ENCODE results near the gene SLC25A13. TPM values are rescaled to one million over a fixed set of nuclear protein-coding genes. Genes with fewer than 3 reads are reported as not detected.

The SLC25A13 gene
- total and polyA plus RNA-seq, 2 donors (not counting 1 experiment from before 2014, with no cell fraction given) = 6.9 to 12.0 TPM

DNA sequence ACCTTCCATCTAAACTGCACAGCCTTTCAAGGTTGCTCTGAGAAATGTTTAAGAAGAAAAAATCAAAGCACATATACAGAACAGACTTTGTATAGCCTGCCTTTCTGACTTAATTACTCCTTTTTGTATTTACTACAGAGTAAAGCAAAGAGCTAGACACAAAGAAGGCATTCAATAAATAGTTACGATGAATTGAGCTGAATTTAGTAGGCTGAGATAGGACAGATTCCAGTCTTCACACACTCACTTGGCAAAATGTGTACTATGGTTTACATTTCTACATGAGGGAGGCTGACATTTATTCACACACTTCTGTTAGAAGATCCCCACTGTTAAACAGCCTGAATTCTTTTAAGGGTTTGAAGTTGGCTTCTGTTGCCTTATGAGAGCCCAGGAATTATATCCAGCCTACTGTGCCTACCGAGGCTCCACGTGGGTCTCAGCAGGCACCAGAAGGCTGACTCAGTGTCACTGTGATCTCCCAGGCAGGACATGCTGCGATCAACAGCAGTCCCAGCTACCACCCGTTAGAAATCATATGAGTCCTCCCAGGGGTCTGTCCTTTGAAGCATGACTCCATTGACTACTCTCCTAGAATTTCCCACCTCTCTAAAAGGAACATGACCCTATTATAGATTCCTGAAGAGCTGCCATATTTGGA, 24.5 kb upstream of the SLC25A13 start:
- Histone ChIP-seq H2AFZ (ENCODE audit: low read length) (no peak overlapping the region), H3K4me1 (ENCODE audit: control insufficient read depth, extremely low read depth, insufficient read depth, low read length) (no peaks in the 10 kb centered on the region), H4K20me1 (ENCODE audit: control insufficient read depth, extremely low read depth, insufficient read depth, low read length) (no peaks in the 10 kb centered on the region), H3K79me2 (ENCODE audit: control insufficient read depth, insufficient read depth, low read length) (no peaks in the 10 kb centered on the region), H3K9me3 (ENCODE audit: control insufficient read depth, insufficient read depth, low read depth, low read length) (no peaks in the 10 kb centered on the region), H3K9ac (ENCODE audit: insufficient read depth, low read length) (no peak overlapping the region), H3K27me3 (ENCODE audit: control insufficient read depth, insufficient read depth, low read length) (no peaks in the 10 kb centered on the region), H3K4me2 (ENCODE audit: extremely low read depth, insufficient read depth, low read length) (no peak overlapping the region), H3K36me3 (ENCODE audit: control insufficient read depth, insufficient read depth, low read length) (no peaks in the 10 kb centered on the region), H3K27ac (ENCODE audit: insufficient read depth, low read length) (no peak overlapping the region), H3K4me3 (replicated peaks in 1 of 4; ENCODE audit: control extremely low read depth in 1 of 4, insufficient read depth in 1 of 4, low read depth in 3 of 4, low read length in 4 of 4) (no peak overlapping the region)
- DNase-seq (ENCODE audit: low read depth in 2 of 2) = no peak
- TF ChIP-seq, protein P1, sequence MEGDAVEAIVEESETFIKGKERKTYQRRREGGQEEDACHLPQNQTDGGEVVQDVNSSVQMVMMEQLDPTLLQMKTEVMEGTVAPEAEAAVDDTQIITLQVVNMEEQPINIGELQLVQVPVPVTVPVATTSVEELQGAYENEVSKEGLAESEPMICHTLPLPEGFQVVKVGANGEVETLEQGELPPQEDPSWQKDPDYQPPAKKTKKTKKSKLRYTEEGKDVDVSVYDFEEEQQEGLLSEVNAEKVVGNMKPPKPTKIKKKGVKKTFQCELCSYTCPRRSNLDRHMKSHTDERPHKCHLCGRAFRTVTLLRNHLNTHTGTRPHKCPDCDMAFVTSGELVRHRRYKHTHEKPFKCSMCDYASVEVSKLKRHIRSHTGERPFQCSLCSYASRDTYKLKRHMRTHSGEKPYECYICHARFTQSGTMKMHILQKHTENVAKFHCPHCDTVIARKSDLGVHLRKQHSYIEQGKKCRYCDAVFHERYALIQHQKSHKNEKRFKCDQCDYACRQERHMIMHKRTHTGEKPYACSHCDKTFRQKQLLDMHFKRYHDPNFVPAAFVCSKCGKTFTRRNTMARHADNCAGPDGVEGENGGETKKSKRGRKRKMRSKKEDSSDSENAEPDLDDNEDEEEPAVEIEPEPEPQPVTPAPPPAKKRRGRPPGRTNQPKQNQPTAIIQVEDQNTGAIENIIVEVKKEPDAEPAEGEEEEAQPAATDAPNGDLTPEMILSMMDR (conservative IDR thresholded peaks at IDR 0.05 in 1 of 2, IDR thresholded peaks at IDR 0.05 in 1 of 2; ENCODE audit: low read depth in 1 of 2, low read length in 2 of 2) = no peak
- no peak for TF ChIP-seq EZH2 (IDR thresholded peaks at IDR 0.05; ENCODE audit: low read length, missing control alignments)

DNA sequence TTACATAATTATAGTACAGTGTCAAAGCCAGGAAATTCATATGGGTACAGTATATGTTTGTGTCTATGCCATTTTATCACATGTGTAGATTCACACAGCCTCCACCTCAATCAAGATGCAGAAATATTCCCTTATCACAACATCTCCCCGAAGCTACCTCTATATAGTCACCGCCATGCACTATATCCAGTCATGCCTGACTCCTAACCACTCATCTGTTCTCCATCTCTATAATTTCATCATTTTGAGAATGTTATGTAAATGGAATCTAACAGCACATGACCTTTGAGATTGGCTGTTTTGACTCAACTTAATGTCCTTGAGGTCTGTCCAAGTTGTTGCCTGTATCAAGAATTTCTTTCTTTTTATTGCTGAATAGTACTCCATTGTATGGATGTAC, 22.3 kb upstream of the SLC25A13 start:
- no peaks in the 10 kb centered on the region for H3K4me1 ChIP-seq (ENCODE audit: control insufficient read depth, extremely low read depth, insufficient read depth, low read length)
- H3K9me3 ChIP-seq (ENCODE audit: control insufficient read depth, insufficient read depth, low read depth, low read length) = no peaks in the 10 kb centered on the region
- no peak overlapping the region for H2AFZ ChIP-seq (ENCODE audit: low read length)
- DNase-seq (ENCODE audit: low read depth in 2 of 2) = no peak
- no peak overlapping the region for H3K4me3 ChIP-seq (replicated peaks in 1 of 4; ENCODE audit: control extremely low read depth in 1 of 4, insufficient read depth in 1 of 4, low read depth in 3 of 4, low read length in 4 of 4)
- no peak for TF ChIP-seq EZH2 (IDR thresholded peaks at IDR 0.05; ENCODE audit: low read length, missing control alignments)
- TF ChIP-seq, protein P1 (conservative IDR thresholded peaks at IDR 0.05 in 1 of 2, IDR thresholded peaks at IDR 0.05 in 1 of 2; ENCODE audit: low read depth in 1 of 2, low read length in 2 of 2) = no peak
- H3K79me2 ChIP-seq (ENCODE audit: control insufficient read depth, insufficient read depth, low read length) = no peaks in the 10 kb centered on the region
- H3K36me3 ChIP-seq (ENCODE audit: control insufficient read depth, insufficient read depth, low read length) = no peaks in the 10 kb centered on the region
- H3K9ac ChIP-seq (ENCODE audit: insufficient read depth, low read length) = no peak overlapping the region
- H3K4me2 ChIP-seq (ENCODE audit: extremely low read depth, insufficient read depth, low read length) = no peak overlapping the region
- no peak overlapping the region for H3K27ac ChIP-seq (ENCODE audit: insufficient read depth, low read length)
- H3K27me3 ChIP-seq (ENCODE audit: control insufficient read depth, insufficient read depth, low read length) = no peaks in the 10 kb centered on the region
- H4K20me1 ChIP-seq (ENCODE audit: control insufficient read depth, extremely low read depth, insufficient read depth, low read length) = no peaks in the 10 kb centered on the region

- TF ChIP-seq, protein P1 (conservative IDR thresholded peaks at IDR 0.05 in 1 of 2, IDR thresholded peaks at IDR 0.05 in 1 of 2; ENCODE audit: low read depth in 1 of 2, low read length in 2 of 2) = no peak
- TF ChIP-seq EZH2 (IDR thresholded peaks at IDR 0.05; ENCODE audit: low read length, missing control alignments) = no peak
- H3K27me3 ChIP-seq (ENCODE audit: control insufficient read depth, insufficient read depth, low read length) = no peaks in the 10 kb centered on the region
Measured at GRCh38 chr7:96342049-96342448, 20.2 kb upstream of the SLC25A13 start.

More at GRCh38 chr7:96342049-96342448, 20.2 kb upstream of the SLC25A13 start:
- Histone ChIP-seq H3K4me1 (ENCODE audit: control insufficient read depth, extremely low read depth, insufficient read depth, low read length) (no peaks in the 10 kb centered on the region), H3K79me2 (ENCODE audit: control insufficient read depth, insufficient read depth, low read length) (no peaks in the 10 kb centered on the region), H3K4me2 (ENCODE audit: extremely low read depth, insufficient read depth, low read length) (no peak overlapping the region), H3K4me3 (replicated peaks in 1 of 4; ENCODE audit: control extremely low read depth in 1 of 4, insufficient read depth in 1 of 4, low read depth in 3 of 4, low read length in 4 of 4) (no peak overlapping the region), H3K36me3 (ENCODE audit: control insufficient read depth, insufficient read depth, low read length) (no peaks in the 10 kb centered on the region), H3K9me3 (ENCODE audit: control insufficient read depth, insufficient read depth, low read depth, low read length) (no peaks in the 10 kb centered on the region), H3K9ac (ENCODE audit: insufficient read depth, low read length) (no peak overlapping the region), H3K27ac (ENCODE audit: insufficient read depth, low read length) (no peak overlapping the region), H2AFZ (ENCODE audit: low read length) (no peak overlapping the region), H4K20me1 (ENCODE audit: control insufficient read depth, extremely low read depth, insufficient read depth, low read length) (no peaks in the 10 kb centered on the region)
- DNase-seq (ENCODE audit: low read depth in 2 of 2) = no peak
